DLD1 (cell line): ENCODE data around the gene PDCD1.
"Not testable (repeated sequence)": the region's sequence is repeated elsewhere in the genome, so short reads cannot be mapped to it uniquely, and the experiment has no call there.

ENCODE experiments used
- in situ Hi-C: cut with HindIII; loops from 2 replicates; pipeline ENCODE4 v1.10.0; 2017; ENCODE audit warnings: low sequenced_read_pairs

PDCD1 gene

DNA sequence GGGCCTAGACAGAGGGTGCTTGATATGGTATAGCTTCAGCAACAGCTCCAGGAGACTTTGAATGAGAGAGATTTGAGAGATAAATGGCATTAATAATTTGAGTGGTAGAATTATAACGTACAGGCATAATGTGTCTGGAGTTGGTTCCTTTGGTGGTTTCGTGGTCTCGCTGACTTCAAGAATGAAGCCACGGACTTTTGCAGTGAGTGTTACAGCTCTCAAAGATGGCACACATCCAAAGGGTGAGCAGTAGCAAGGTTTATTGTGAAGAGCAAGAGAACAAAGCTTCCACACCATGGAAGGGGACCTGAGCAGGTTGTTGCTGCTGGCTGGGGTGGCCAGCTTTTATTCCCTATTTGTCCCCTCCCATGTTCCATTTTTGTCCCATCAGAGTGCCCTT lies 23.1 kb downstream of the PDCD1 start:
- in situ Hi-C loops: no loop called here

DNA sequence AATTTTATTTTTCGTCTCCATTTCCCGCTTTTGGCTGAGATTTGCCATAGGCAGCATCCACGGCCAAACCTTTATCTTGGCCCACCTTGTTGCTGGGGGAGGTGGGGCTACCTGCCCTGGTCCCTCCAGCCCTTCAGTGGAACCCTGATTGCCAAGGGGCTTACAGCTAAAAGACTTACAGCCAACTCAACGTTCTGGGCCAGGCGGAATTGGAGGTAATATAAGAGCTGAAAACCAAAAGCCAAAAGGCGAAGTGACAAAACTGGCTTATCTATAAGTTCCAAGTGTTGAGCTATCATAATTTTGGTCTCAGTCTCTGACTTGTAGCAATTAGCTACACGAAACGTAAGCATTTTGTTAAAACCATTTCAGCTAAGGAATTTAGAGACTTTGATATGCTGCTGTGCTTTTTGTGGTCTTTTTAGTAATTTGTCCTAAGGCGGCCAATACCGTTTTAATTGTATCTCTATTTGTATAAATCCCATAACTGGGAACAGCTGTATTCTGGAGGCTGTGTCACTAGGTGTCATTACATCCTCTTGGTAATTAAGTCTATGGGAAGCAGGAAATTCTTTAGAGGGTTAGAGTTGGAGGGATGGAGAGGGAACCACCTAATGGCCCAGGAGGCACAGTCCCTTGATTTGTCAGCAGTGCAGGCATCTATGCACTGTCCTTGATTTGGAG lies 24.0 kb downstream of the PDCD1 start:
- in situ Hi-C loops: no loop called here

DNA sequence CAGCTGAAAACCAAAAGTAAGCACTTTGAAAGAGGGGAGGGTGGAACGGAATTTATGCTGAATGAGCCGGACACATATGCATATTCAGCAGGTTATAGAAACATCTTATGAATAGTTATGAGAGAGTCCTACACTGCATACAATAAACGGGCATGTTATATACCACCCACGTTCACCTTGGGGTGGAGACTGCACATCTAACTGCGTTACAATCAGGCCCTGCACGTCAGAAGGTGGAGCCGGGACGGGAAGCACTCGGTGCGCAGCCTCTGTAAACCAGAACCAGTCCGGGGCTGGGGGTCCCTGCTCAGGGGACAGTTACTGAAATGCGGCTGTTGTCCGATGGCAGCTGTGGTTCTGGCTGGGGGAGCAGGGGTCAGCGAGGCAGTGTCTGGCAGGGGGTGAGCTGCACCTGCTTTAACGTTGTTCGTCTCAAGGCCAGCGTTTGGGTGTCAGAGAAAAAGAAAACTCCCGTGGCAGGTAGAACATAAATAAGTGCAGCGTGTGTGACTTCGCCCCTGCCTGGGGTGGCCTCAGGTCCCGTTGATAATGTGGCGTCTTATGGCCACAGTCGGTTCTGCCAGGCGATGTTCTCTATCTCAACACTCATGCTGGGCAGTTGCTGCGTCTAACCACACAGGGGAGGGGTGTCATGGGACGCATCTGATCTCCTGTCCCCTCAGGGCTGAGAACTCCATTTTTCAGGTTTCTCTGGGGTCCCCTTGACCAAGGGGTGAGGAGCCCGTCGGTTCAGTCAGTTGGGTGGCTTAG lies 24.8 kb downstream of the PDCD1 start:
- in situ Hi-C loops: not testable (repeated sequence)

GRCh38 chr2:241833101-241833663 lies 25.5 kb downstream of the PDCD1 start:
- in situ Hi-C loops: no loop called here

DNA sequence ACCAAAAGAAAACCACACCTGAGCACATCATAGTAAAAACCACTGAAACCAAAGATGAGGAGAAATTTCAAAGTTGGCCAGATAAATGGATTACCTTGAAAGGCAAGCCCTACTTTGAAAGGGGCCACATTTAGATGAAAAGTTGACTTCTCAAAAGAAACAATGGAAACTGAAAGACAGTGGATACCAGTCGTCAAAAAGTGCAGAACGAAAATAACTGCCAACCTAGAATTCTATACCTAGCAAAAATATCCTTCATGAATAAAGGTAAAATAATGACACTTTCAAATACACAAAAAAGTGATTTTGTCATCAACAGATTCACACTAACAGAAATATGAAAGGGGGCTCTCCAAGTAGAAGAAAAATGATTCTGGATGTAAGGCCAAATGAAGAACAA lies 31.3 kb downstream of the PDCD1 start:
- in situ Hi-C loops: no loop called here

- in situ Hi-C loops: not testable (repeated sequence)
Measured at GRCh38 chr2:241823531-241824437, 34.9 kb downstream of the PDCD1 start.

DNA sequence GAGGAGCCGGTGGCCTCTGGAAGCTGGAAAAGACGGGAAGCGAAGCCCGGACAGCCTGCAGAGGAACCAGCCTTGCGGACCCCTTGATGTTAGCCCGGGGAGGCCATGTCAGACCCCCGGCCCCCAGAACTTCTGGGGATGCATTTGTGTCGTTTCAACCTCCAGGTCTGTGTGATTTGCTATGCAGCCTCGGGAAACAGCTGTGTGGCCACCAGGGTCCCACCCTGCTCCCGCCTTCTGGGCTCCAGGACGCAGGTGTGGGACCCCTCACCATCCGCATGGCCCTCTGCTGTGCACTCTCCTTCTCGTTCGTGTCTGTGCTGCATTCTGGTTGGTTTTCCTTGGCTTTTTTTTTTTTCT lies 36.5 kb downstream of the PDCD1 start:
- in situ Hi-C loops: no loop called here

GRCh38 chr2:241821460-241822263 lies 37.0 kb downstream of the PDCD1 start:
- in situ Hi-C loops: no loop called here

DNA sequence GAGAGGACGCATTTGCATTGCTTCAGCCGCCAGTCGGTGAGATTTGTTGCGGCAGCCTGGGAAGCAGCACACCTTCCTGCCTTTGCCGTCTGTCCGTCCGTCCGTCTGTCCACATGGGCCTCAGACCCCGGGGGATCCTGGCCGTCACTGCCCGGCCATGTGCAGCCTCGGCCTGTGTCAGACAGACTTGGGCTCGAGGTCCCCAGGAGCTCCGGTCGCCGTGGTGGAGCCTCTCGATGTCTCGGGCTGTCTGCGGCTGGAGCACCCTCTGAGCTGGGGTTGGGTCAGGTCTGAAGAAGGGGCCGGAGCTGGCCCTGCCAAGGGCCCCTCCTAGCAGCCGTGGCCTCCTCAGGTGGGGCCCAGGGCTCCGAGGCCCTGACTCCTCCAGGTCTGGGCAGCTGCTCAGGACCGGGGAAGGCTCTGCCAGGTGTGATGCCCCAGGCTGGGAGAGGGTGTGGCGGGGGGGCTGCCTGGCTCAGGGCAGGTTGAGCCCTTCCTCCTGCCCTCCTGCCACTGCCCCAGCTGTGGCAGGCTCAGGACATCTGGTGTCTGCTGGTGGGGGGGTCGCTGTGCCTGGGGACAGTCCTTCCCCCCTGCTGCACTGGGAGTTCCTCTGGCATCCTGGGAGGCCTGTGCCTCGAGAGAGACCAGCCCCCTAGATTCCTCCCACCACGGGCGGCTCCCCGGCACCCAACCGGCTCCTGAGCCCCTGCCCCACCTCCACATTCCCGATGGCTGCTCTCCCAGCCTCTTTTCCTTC lies 37.9 kb downstream of the PDCD1 start:
- in situ Hi-C loops: no loop called here

GRCh38 chr2:241819947-241820624 lies 38.6 kb downstream of the PDCD1 start:
- in situ Hi-C loops: not testable (repeated sequence)

DNA sequence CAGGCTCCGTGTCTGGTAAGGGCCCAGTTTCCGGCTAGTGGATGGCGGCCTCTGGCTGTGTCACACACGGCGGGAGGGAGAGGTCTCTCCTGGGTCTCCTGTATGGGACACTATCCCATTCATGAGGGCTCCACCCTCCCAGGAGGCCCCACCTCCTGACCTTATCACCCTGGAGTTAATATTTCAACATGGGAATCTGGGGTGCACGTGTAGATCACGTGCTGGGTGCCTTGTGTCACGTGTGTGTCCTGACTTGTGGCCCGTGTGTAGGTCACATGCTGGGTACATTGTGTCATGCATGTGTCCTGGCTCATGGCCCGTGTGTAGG lies 39.8 kb downstream of the PDCD1 start:
- in situ Hi-C loops: no loop called here

GRCh38 chr2:241818229-241818942 lies 40.3 kb downstream of the PDCD1 start:
- in situ Hi-C loops: no loop called here

DNA sequence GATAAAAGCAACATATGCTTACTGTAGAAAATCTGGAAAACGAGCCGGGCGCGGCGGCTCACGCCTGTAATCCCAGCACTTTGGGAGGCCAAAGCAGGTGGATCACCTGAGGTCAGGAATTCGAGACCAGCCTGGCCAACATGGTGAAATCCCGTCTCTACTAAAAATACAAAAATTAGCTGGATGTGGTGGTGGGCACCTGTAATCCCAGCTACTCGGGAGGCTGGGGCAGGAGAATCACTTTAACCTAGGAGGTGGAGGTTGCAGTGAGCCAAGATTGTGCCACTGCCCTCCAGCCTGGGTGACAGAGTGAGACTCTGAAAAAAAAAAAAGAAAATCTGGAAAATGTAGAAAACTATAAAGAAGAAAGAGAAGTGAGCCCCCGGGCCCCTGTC lies 40.9 kb downstream of the PDCD1 start:
- in situ Hi-C loops: not testable (repeated sequence)

GRCh38 chr2:241817126-241817820 lies 41.4 kb downstream of the PDCD1 start:
- in situ Hi-C loops: no loop called here

GRCh38 chr2:241816431-241817121 lies 42.1 kb downstream of the PDCD1 start:
- in situ Hi-C loops: no loop called here

- in situ Hi-C loops: no loop called here
Measured at GRCh38 chr2:241815477-241816430, 42.9 kb downstream of the PDCD1 start.
